NCI-H748 (cell line): ENCODE results near the gene ZNF567.

Experiments
- DNase-seq: peaks from one replicate; lab custom pipeline; 2025; ENCODE audit not compliant: unreplicated experiment; lab: John Stamatoyannopoulos, UW

ZNF567 gene

GRCh38 chr19:36750066-36750691 is 62.8 kb downstream of the ZNF567 start:
- DNase-seq = no peak
